HCT116 (cell line): ENCODE measurements around the gene SHTN1.

Experiments
- ATF3 ChIP-seq: IDR thresholded peaks from 2 replicates; pipeline ENCODE4 v1.6.1; 2012
- CEBPB ChIP-seq: IDR thresholded peaks from 2 replicates; pipeline ENCODE4 v1.6.1; 2012; ENCODE audit warnings: low read depth
- CTCF ChIP-seq, 3 experiments: fragments of 200-600 bp in 1 of 3; sonication (generic) in 1 of 3; IDR thresholded peaks in 2 of 3; conservative IDR thresholded peaks in 1 of 3; 2 replicates each; pipeline ENCODE4 v1.5.1; 2012 to 2017; ENCODE audit warnings: low read depth in 2 of 3, low read length in 2 of 3, antibody characterized with exemption in 1 of 3, borderline replicate concordance in 1 of 3, control low read depth in 1 of 3, mild to moderate bottlenecking in 1 of 3, mixed read lengths in 1 of 3, mixed run types in 1 of 3, moderate library complexity in 1 of 3; ENCODE audit not compliant: insufficient read depth in 1 of 3
- EZH2 ChIP-seq: fragments of 200-600 bp; sonication (generic); IDR thresholded peaks from 2 replicates; pipeline ENCODE4 v1.6.1; 2017; ENCODE audit warnings: antibody characterized with exemption, mixed run types
- EZH2phosphoT487 ChIP-seq: fragments of 200-600 bp; IDR thresholded peaks from 2 replicates; pipeline ENCODE4 v1.6.1; 2018; ENCODE audit warnings: antibody characterized with exemption, borderline replicate concordance
- JUND ChIP-seq: IDR thresholded peaks from 2 replicates; pipeline ENCODE4 v1.6.1; 2012
- MAX ChIP-seq: IDR thresholded peaks from 2 replicates; pipeline ENCODE4 v1.6.1; 2012
- POLR2A ChIP-seq: IDR thresholded peaks from 2 replicates; pipeline ENCODE4 v1.7.0; 2011; ENCODE audit warnings: borderline replicate concordance; ENCODE audit not compliant: insufficient read depth, insufficient read length; ENCODE audit errors: extremely low read depth
- POLR2AphosphoS5 ChIP-seq: IDR thresholded peaks from 2 replicates; pipeline ENCODE4 v1.6.1; 2011; ENCODE audit warnings: mild to moderate bottlenecking, low read depth, low read length, moderate library complexity
- ZNF274 ChIP-seq: fragments of 200-500 bp; sonication (Bioruptor generic); IDR thresholded peaks from 2 replicates; pipeline ENCODE4 v1.6.1; 2014; ENCODE audit warnings: mild to moderate bottlenecking, low read depth, low read length, inconsistent platforms
- TF ChIP-seq, protein P1 (sequence below): IDR thresholded peaks from 2 replicates; pipeline ENCODE4 v1.6.1; 2012; ENCODE audit warnings: low read depth

DNA sequence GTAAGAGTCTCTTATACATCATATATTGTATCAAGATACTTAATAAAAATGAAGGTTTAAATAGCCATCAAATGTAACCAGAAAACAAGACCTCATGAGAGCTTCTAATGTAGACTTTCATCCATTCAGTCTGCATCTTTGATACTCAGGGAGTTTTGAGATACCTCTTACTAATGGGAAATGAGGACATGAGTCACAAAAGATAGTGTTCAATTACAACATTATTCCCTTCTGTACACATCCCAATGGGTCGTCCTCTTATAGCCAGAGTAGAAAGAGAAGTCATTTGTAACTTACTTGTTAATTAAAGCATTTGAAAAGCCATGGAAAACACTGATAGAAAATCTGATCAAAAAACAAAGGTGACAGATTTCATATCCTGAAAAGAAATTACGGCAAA lies 19.4 kb downstream of the SHTN1 start:
- TF ChIP-seq CTCF (IDR thresholded peaks at IDR 0.05 in 2 of 3, conservative IDR thresholded peaks at IDR 0.05 in 1 of 3; ENCODE audit: borderline replicate concordance in 1 of 3, insufficient read depth in 1 of 3, low read depth in 2 of 3, low read length in 2 of 3), result no peak
- TF ChIP-seq ATF3, result no peak
- TF ChIP-seq POLR2A, result no peak
- no peak for TF ChIP-seq POLR2AphosphoS5
- no peak for TF ChIP-seq EZH2
- TF ChIP-seq ZNF274, result no peak
- TF ChIP-seq CEBPB, result no peak
- TF ChIP-seq EZH2phosphoT487, result no peak
- TF ChIP-seq, protein P1, sequence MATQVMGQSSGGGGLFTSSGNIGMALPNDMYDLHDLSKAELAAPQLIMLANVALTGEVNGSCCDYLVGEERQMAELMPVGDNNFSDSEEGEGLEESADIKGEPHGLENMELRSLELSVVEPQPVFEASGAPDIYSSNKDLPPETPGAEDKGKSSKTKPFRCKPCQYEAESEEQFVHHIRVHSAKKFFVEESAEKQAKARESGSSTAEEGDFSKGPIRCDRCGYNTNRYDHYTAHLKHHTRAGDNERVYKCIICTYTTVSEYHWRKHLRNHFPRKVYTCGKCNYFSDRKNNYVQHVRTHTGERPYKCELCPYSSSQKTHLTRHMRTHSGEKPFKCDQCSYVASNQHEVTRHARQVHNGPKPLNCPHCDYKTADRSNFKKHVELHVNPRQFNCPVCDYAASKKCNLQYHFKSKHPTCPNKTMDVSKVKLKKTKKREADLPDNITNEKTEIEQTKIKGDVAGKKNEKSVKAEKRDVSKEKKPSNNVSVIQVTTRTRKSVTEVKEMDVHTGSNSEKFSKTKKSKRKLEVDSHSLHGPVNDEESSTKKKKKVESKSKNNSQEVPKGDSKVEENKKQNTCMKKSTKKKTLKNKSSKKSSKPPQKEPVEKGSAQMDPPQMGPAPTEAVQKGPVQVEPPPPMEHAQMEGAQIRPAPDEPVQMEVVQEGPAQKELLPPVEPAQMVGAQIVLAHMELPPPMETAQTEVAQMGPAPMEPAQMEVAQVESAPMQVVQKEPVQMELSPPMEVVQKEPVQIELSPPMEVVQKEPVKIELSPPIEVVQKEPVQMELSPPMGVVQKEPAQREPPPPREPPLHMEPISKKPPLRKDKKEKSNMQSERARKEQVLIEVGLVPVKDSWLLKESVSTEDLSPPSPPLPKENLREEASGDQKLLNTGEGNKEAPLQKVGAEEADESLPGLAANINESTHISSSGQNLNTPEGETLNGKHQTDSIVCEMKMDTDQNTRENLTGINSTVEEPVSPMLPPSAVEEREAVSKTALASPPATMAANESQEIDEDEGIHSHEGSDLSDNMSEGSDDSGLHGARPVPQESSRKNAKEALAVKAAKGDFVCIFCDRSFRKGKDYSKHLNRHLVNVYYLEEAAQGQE, result no peak
- TF ChIP-seq MAX, result no peak
- no peak; the same call in 1 of the 2 replicates for TF ChIP-seq JUND
